Panc1 (cell line): ENCODE data around the gene MAPT.

Experiments used
- CTCF ChIP-seq: fragments of 450-650 bp; IDR thresholded peaks from 2 replicates; pipeline ENCODE4 v1.5.1; 2017; ENCODE audit warnings: mild to moderate bottlenecking
- POLR2AphosphoS5 ChIP-seq: IDR thresholded peaks from 2 replicates; pipeline ENCODE4 v1.6.1; 2012; ENCODE audit warnings: mild to moderate bottlenecking, low read depth, low read length, moderate library complexity

GRCh38 chr17:46044989-46045388 is 150.6 kb downstream of the MAPT start:
- TF ChIP-seq CTCF (no peak), POLR2AphosphoS5 (no peak)
